Prostate gland (tissue), 2 donors: Measurements from ENCODE around the gene LIMK1.

ENCODE experiments used
- POLR2A ChIP-seq: fragments of 450-650 bp; IDR thresholded peaks from one replicate; pipeline ENCODE4 v1.6.1; 2016; ENCODE audit warnings: antibody characterized with exemption, mild to moderate bottlenecking
- TF ChIP-seq, protein P1 (sequence below), 4 experiments: fragments of 200-600 bp in 2 of 4; fragments of 450-650 bp in 2 of 4; sonication (generic) in 2 of 4; IDR thresholded peaks; 1 replicate in 3 of 4; 2 replicates in 1 of 4; pipeline ENCODE4 v1.5.1; 2016 to 2019; ENCODE audit warnings: antibody characterized with exemption in 4 of 4, mild to moderate bottlenecking in 2 of 4, moderate library complexity in 2 of 4

DNA sequence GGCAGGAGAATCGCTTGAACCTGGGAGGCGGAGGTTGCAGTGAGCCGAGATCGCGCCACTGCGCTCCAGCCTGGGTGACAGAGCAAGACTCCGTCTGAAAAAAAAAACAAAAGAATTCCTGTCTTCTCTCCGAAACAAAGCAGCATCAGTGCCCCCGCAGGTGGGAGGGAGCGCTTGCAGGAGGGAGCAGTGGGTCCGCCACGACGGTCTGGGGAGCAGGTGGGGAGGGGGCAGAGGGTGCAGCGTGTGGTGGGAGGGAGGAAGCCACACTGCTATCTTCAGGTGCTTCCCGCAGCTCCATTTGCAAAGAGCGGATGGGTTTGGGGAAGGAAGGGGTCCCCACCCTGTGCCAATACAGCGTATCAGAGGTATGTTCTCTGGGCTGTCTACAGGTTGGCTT lies 31.7 kb downstream of the LIMK1 start:
- TF ChIP-seq POLR2A: no peak
- TF ChIP-seq, protein P1, sequence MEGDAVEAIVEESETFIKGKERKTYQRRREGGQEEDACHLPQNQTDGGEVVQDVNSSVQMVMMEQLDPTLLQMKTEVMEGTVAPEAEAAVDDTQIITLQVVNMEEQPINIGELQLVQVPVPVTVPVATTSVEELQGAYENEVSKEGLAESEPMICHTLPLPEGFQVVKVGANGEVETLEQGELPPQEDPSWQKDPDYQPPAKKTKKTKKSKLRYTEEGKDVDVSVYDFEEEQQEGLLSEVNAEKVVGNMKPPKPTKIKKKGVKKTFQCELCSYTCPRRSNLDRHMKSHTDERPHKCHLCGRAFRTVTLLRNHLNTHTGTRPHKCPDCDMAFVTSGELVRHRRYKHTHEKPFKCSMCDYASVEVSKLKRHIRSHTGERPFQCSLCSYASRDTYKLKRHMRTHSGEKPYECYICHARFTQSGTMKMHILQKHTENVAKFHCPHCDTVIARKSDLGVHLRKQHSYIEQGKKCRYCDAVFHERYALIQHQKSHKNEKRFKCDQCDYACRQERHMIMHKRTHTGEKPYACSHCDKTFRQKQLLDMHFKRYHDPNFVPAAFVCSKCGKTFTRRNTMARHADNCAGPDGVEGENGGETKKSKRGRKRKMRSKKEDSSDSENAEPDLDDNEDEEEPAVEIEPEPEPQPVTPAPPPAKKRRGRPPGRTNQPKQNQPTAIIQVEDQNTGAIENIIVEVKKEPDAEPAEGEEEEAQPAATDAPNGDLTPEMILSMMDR (IDR thresholded peaks at IDR 0.05): no peak
